Erythroblast (primary cell): ENCODE results near the gene USP22.

Source experiments
- GATA1 ChIP-seq: IDR thresholded peaks from 2 replicates; pipeline ENCODE4 v1.6.1; 2011; ENCODE audit warnings: low read depth, mild to moderate bottlenecking, control low read depth, low read length, moderate library complexity
- POLR2A ChIP-seq: IDR thresholded peaks from 2 replicates; pipeline ENCODE4 v1.6.1; 2011; ENCODE audit warnings: mild to moderate bottlenecking, low read length

DNA sequence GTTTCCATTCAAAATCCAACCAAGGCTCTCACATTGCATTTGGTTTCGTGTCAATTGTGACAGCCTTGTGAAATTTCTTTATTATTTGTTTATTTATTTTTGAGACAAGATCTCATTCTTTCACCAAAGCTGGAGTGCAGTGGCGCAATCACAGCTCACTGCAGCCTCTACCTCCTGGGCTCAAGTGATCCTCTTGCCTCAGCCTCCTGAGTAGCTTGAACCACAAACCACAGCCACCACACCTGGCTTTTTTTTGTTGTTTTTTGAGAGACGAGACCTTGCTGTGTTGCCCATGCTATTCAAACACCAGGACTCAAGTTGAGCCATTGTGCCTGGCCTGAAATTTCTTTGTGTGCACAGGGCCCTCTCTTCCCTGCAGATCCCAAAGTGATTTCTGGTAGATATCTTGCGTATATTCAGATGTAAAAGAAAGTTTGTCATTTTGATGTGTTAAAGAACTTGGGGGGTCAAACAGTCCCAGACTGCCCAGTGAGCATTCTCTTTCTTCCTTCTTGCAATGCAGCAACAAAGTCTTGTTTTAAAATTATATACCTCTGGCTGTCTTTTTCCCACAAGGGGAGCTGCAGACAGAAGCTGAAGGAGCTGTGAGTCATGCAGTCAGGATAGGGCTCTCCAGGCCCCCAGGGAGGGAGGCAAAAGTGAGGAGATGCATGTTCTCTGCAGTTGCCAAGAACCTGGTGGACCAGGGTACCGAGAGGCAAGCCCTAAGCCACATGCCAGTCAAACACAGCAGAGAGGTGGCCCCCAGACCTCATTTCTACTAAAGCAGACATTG is 15.5 kb upstream of the USP22 start:
- TF ChIP-seq POLR2A (no peak), GATA1 (no peak)
